DMS114 treated with DMSO at 0.1 percent for 48 hours (cell line): ENCODE measurements around the gene ATXN1.
"Not testable (repeated sequence)": the region's sequence is repeated elsewhere in the genome, so short reads cannot be mapped to it uniquely, and the experiment has no call there.

ENCODE experiments used
- DNase-seq: peaks from one replicate; lab custom pipeline; 2025; ENCODE audit not compliant: unreplicated experiment; lab: John Stamatoyannopoulos, UW

Gene ATXN1

GRCh38 chr6:16378360-16378759 is 382.9 kb downstream of the ATXN1 start:
- DNase-seq: not testable (repeated sequence)

- no peak for DNase-seq
Measured at GRCh38 chr6:16377470-16377869, 383.8 kb downstream of the ATXN1 start.

GRCh38 chr6:16375843-16376242 is 385.4 kb downstream of the ATXN1 start:
- DNase-seq: no peak

- DNase-seq: no peak
Measured at GRCh38 chr6:16375206-16375605, 386.1 kb downstream of the ATXN1 start.

GRCh38 chr6:16374461-16375200 is 386.6 kb downstream of the ATXN1 start:
- DNase-seq: no peak

GRCh38 chr6:16374016-16374415 is 387.2 kb downstream of the ATXN1 start:
- DNase-seq: no peak

GRCh38 chr6:16372029-16372776 is 389.1 kb downstream of the ATXN1 start:
- DNase-seq: no peak

- DNase-seq: no peak
Measured at GRCh38 chr6:16371401-16371800, 389.9 kb downstream of the ATXN1 start.

GRCh38 chr6:16370943-16371342 is 390.3 kb downstream of the ATXN1 start:
- no peak for DNase-seq

- DNase-seq: no peak
Measured at GRCh38 chr6:16369989-16370388, 391.3 kb downstream of the ATXN1 start.

- no peak for DNase-seq
Measured at GRCh38 chr6:16369140-16369745, 392.0 kb downstream of the ATXN1 start.

GRCh38 chr6:16367571-16367970 is 393.7 kb downstream of the ATXN1 start:
- no peak for DNase-seq

- no peak for DNase-seq
Measured at GRCh38 chr6:16363749-16364148, 397.5 kb downstream of the ATXN1 start.

- no peak for DNase-seq
Measured at GRCh38 chr6:16362819-16363589, 398.3 kb downstream of the ATXN1 start.

- no peak for DNase-seq
Measured at GRCh38 chr6:16362296-16362695, 399.0 kb downstream of the ATXN1 start.

- no peak for DNase-seq
Measured at GRCh38 chr6:16361861-16362260, 399.4 kb downstream of the ATXN1 start.

- no peak for DNase-seq
Measured at GRCh38 chr6:16361121-16361520, 400.1 kb downstream of the ATXN1 start.

GRCh38 chr6:16360365-16360764 is 400.9 kb downstream of the ATXN1 start:
- no peak for DNase-seq

GRCh38 chr6:16359563-16359962 is 401.7 kb downstream of the ATXN1 start:
- DNase-seq: no peak

- DNase-seq: no peak
Measured at GRCh38 chr6:16358531-16359138, 402.6 kb downstream of the ATXN1 start.
